Neural cell (in vitro differentiated cells): ENCODE results near the gene RFWD3. TPM values are rescaled to one million over a fixed set of nuclear protein-coding genes. Genes with fewer than 3 reads are reported as not detected.

Source experiments
- H2AFZ ChIP-seq: fragments of 200-600, 300-800 bp; sonication (generic), shearing (Covaris generic); 2 replicates; pipeline ENCODE4 v1.6.0; 2014; ENCODE audit warnings: low read depth, mild to moderate bottlenecking, antibody characterized with exemption, low read length, moderate library complexity
- H3F3A ChIP-seq: fragments of 200-600 bp; shearing (Covaris generic); 2 replicates; pipeline ENCODE4 v1.6.1; 2016; ENCODE audit warnings: mild to moderate bottlenecking, moderate library complexity, mixed read lengths, antibody characterized with exemption, low read length; ENCODE audit not compliant: insufficient read depth, poor library complexity, severe bottlenecking
- H3K27ac ChIP-seq: fragments of 200-600, 300-800 bp; sonication (generic), shearing (Covaris generic); 2 replicates; pipeline ENCODE4 v1.5.1; 2014; ENCODE audit warnings: mild to moderate bottlenecking, low read length, moderate library complexity
- H3K27me3 ChIP-seq: fragments of 300-800, 200-600 bp; sonication (generic), shearing (Covaris generic); 2 replicates; pipeline ENCODE4 v1.6.0; 2014; ENCODE audit warnings: mild to moderate bottlenecking, low read depth, low read length, moderate library complexity; ENCODE audit not compliant: insufficient read depth
- H3K36me3 ChIP-seq: fragments of 300-800, 200-600 bp; sonication (generic), shearing (Covaris generic); 2 replicates; pipeline ENCODE4 v1.5.1; 2014; ENCODE audit warnings: mild to moderate bottlenecking, antibody characterized with exemption, low read length, moderate library complexity; ENCODE audit not compliant: insufficient read depth
- H3K4me2 ChIP-seq: fragments of 300-800, 200-600 bp; sonication (generic), shearing (Covaris generic); 2 replicates; pipeline ENCODE4 v1.6.0; 2014; ENCODE audit warnings: mild to moderate bottlenecking, low read length
- H3K4me3 ChIP-seq: fragments of 300-800, 200-600 bp; sonication (generic), shearing (Covaris generic); 2 replicates; pipeline ENCODE4 v1.5.1; 2014; ENCODE audit warnings: mild to moderate bottlenecking, low read length, moderate library complexity
- H3K79me2 ChIP-seq: fragments of 200-600 bp; shearing (Covaris generic); replicated peaks from 2 replicates; pipeline ENCODE4 v1.6.0; 2014; ENCODE audit warnings: mild to moderate bottlenecking, low read length, moderate library complexity; ENCODE audit not compliant: insufficient read depth
- H3K9ac ChIP-seq: fragments of 300-800, 200-600 bp; sonication (generic), shearing (Covaris generic); 2 replicates; pipeline ENCODE4 v1.6.1; 2016; ENCODE audit warnings: mild to moderate bottlenecking, low read length, mixed read lengths
- H3K9me2 ChIP-seq: fragments of 200-600 bp; shearing (Covaris generic); 2 replicates; pipeline ENCODE4 v1.6.1; 2016; ENCODE audit warnings: mild to moderate bottlenecking, low read length, mixed read lengths; ENCODE audit not compliant: insufficient read depth
- H3K9me3 ChIP-seq: fragments of 200-600, 300-800 bp; sonication (generic), shearing (Covaris generic); 2 replicates; pipeline ENCODE4 v1.6.1; 2016; ENCODE audit warnings: mild to moderate bottlenecking, mixed run types, low read length, moderate library complexity, mixed read lengths
- H4K20me1 ChIP-seq: fragments of 200-600 bp; shearing (Covaris generic); 2 replicates; pipeline ENCODE4 v1.6.1; 2016; ENCODE audit warnings: mild to moderate bottlenecking, mixed run types; ENCODE audit not compliant: insufficient read depth
- EP300 ChIP-seq: fragments of 450-650 bp; conservative IDR thresholded peaks from 2 replicates; pipeline ENCODE4 v1.6.1; 2014; ENCODE audit warnings: antibody characterized with exemption, mild to moderate bottlenecking, moderate library complexity; ENCODE audit not compliant: poor library complexity, severe bottlenecking
- EZH2 ChIP-seq: fragments of 200-600, 300-800 bp; shearing (Covaris generic), sonication (generic); IDR thresholded peaks from 2 replicates; pipeline ENCODE4 v1.6.1; 2014; ENCODE audit warnings: antibody characterized with exemption, low read length, borderline replicate concordance, mild to moderate bottlenecking; ENCODE audit not compliant: insufficient read depth, poor library complexity, severe bottlenecking
- MXI1 ChIP-seq: fragments of 450-650 bp; conservative IDR thresholded peaks from 2 replicates; pipeline ENCODE4 v1.6.1; 2014; ENCODE audit warnings: antibody characterized with exemption, mild to moderate bottlenecking; ENCODE audit not compliant: poor library complexity, severe bottlenecking
- POLR2AphosphoS5 ChIP-seq: IDR thresholded peaks from 2 replicates; pipeline ENCODE4 v1.6.1; 2012
- RAD21 ChIP-seq: fragments of 450-650 bp; conservative IDR thresholded peaks from 2 replicates; pipeline ENCODE4 v1.6.1; 2014; ENCODE audit warnings: antibody characterized with exemption, mild to moderate bottlenecking, moderate library complexity
- REST ChIP-seq: IDR thresholded peaks from 2 replicates; pipeline ENCODE4 v1.6.1; 2012; ENCODE audit warnings: borderline replicate concordance
- SMC3 ChIP-seq: fragments of 450-650 bp; conservative IDR thresholded peaks from 2 replicates; pipeline ENCODE4 v1.6.1; 2014; ENCODE audit warnings: antibody characterized with exemption, mild to moderate bottlenecking, moderate library complexity; ENCODE audit not compliant: poor library complexity
- TAF1 ChIP-seq: IDR thresholded peaks from 2 replicates; pipeline ENCODE4 v1.6.1; 2012; ENCODE audit warnings: low read depth
- polyA plus RNA-seq: library from polyadenylated mRNA; depleted of rRNA; stranded (reverse); fragments of >200 nt; gene quantifications from 2 replicates; pipeline ENCODE4 v1.2.3, GENCODE V29; 2014
- TF ChIP-seq, protein P1 (sequence below): fragments of 450-650 bp; IDR thresholded peaks from 2 replicates; pipeline ENCODE4 v1.5.1; 2014; ENCODE audit warnings: antibody characterized with exemption, mild to moderate bottlenecking, moderate library complexity; ENCODE audit not compliant: poor library complexity, severe bottlenecking

Gene RFWD3
- polyA plus RNA-seq, 1 donor from 2014 or later: 10.7 TPM

GRCh38 chr16:74682556-74682955, 15.9 kb upstream of the RFWD3 start:
- Histone ChIP-seq H3K27ac (no peak overlapping the region), H4K20me1 (no peaks in the 10 kb centered on the region), H3K9me3 (no peaks in the 10 kb centered on the region), H3K9me2 (no peaks in the 10 kb centered on the region), H3K36me3 (no peaks in the 10 kb centered on the region), H3K9ac (no peak overlapping the region), H3K4me2 (no peak overlapping the region), H3K27me3 (no peaks in the 10 kb centered on the region), H3F3A (no peaks in the 10 kb centered on the region), H3K4me3 (no peak overlapping the region), H3K79me2 (no peaks in the 10 kb centered on the region), H2AFZ (no peak overlapping the region)
- no peak for TF ChIP-seq RAD21
- no peak for TF ChIP-seq TAF1
- TF ChIP-seq, protein P1, sequence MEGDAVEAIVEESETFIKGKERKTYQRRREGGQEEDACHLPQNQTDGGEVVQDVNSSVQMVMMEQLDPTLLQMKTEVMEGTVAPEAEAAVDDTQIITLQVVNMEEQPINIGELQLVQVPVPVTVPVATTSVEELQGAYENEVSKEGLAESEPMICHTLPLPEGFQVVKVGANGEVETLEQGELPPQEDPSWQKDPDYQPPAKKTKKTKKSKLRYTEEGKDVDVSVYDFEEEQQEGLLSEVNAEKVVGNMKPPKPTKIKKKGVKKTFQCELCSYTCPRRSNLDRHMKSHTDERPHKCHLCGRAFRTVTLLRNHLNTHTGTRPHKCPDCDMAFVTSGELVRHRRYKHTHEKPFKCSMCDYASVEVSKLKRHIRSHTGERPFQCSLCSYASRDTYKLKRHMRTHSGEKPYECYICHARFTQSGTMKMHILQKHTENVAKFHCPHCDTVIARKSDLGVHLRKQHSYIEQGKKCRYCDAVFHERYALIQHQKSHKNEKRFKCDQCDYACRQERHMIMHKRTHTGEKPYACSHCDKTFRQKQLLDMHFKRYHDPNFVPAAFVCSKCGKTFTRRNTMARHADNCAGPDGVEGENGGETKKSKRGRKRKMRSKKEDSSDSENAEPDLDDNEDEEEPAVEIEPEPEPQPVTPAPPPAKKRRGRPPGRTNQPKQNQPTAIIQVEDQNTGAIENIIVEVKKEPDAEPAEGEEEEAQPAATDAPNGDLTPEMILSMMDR: no peak

DNA sequence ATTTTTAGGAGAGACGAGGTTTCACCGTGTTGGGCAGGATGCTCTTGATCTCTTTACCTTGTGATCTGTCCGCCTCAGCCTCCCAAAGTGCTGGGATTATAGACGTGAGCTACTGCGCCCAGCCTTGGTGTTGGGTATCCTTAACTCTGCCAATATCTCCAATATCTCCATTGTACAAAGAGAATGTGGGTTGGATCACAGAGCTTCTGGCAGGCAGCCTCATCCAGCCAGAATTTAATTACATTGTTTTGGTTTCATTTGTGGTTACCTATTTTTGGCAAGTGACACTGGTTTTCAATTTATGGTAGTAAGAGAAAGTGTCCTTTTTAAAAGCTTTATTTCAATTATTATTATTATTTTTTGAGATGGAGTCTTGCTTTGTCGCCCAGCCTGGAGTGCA, 14.0 kb upstream of the RFWD3 start:
- H3K9me2 ChIP-seq: no peaks in the 10 kb centered on the region
- no peaks in the 10 kb centered on the region for H3F3A ChIP-seq
- H2AFZ ChIP-seq: no peak overlapping the region
- no peak overlapping the region for H3K4me2 ChIP-seq
- no peaks in the 10 kb centered on the region for H3K79me2 ChIP-seq
- no peaks in the 10 kb centered on the region for H4K20me1 ChIP-seq
- TF ChIP-seq EP300 (no peak), TAF1 (no peak), POLR2AphosphoS5 (no peak), SMC3 (no peak), RAD21 (no peak), REST (no peak), MXI1 (no peak), EZH2 (no peak)
- TF ChIP-seq, protein P1: no peak
- H3K27ac ChIP-seq: no peak overlapping the region
- H3K9ac ChIP-seq: no peak overlapping the region
- H3K27me3 ChIP-seq: no peaks in the 10 kb centered on the region
- H3K4me3 ChIP-seq: no peak overlapping the region
- no peaks in the 10 kb centered on the region for H3K9me3 ChIP-seq
- no peaks in the 10 kb centered on the region for H3K36me3 ChIP-seq
